Measurements from ENCODE around the gene FHL2. TPM values are rescaled to one million over a fixed set of nuclear protein-coding genes. Genes with fewer than 3 reads are reported as not detected.

Gene FHL2
- total RNA-seq, 4 donors from 2014 or later = 93.9 to 150 (median 109) TPM

DNA sequence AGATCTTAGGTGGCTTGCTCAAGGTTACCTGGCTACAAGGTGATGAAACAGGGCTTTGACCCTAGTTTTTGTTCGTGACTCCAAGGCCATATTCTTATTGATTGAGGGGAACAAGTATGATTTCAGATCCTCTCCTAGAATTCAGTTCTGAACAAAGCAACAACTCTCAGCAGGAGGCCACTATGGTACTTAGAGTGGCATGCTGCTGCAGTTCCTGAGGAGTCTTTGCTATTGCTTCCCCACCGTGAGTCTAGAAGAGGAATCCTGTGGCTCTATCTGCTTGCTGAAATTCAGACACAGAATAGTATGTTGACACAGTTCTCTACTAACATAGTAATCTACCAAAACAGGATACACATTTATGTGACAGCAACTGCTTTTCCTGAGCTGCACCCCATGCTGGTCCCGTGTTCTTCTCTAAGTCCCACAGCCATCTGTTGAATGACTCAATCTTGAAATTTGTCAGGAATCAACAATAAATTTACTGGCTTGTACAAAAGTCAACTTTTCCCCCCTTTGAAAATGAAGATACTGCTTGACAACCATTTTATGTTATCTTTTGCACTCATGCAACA lies 73.4 kb downstream of the FHL2 start:
- 80 to 87% methylated on average over 3 of the region's 3 CpGs for WGBS, 2 donors (ENCODE audit: low coverage in 1 of 2)
- no peak for ATAC-seq

DNA sequence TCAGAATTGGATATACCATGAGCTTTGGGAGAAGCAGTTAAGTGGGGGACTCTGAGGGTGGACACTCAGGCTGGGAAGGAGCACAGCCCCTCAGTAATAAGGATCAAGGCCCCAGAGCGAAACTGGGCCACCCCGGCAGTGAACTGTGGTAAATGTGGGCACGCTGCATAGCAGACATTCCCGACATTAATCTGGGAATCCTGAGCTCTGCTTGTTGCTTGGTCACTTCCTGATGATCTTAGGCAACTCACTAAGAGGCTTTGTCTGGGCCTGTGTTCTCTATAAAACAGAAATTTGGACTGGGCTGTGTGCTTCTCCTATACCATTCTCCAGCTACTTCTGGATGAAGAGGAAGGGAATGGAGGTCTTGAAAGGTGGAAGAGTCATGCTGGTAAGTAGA lies 74.1 kb downstream of the FHL2 start:
- peaks cover 0 to 61% (median 7%) of the 10 kb centered on the region in 3 donors for H3K4me1 ChIP-seq
- 73% methylated on average over 3 of the region's 4 CpGs; no CpG with 5 or more reads in 1 of the 2 donors for WGBS, 2 donors (ENCODE audit: low coverage in 1 of 2)
- H3K9me3 ChIP-seq = no peaks in the 10 kb centered on the region
- no peak overlapping the region for H3K27ac ChIP-seq
- H3K36me3 ChIP-seq = peaks cover 0 to 7% of the 10 kb centered on the region in 2 donors
- no peak overlapping the region for H3K4me3 ChIP-seq
- TF ChIP-seq EP300 (IDR thresholded peaks at IDR 0.05) (no peak), POLR2A (IDR thresholded peaks at IDR 0.05) (no peak), POLR2AphosphoS5 (IDR thresholded peaks at IDR 0.05) (no peak)
- TF ChIP-seq, protein P1, sequence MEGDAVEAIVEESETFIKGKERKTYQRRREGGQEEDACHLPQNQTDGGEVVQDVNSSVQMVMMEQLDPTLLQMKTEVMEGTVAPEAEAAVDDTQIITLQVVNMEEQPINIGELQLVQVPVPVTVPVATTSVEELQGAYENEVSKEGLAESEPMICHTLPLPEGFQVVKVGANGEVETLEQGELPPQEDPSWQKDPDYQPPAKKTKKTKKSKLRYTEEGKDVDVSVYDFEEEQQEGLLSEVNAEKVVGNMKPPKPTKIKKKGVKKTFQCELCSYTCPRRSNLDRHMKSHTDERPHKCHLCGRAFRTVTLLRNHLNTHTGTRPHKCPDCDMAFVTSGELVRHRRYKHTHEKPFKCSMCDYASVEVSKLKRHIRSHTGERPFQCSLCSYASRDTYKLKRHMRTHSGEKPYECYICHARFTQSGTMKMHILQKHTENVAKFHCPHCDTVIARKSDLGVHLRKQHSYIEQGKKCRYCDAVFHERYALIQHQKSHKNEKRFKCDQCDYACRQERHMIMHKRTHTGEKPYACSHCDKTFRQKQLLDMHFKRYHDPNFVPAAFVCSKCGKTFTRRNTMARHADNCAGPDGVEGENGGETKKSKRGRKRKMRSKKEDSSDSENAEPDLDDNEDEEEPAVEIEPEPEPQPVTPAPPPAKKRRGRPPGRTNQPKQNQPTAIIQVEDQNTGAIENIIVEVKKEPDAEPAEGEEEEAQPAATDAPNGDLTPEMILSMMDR (IDR thresholded peaks at IDR 0.05) = no peak
- ATAC-seq = no peak
- no peaks in the 10 kb centered on the region for H3K27me3 ChIP-seq

More for the DNA sequence above, 73.4 kb downstream of the FHL2 start:
- Histone ChIP-seq H3K4me3 (no peak overlapping the region), H3K27ac (no peak overlapping the region), H3K4me1 (peaks cover 0 to 59% (median 7%) of the 10 kb centered on the region in 3 donors), H3K9me3 (no peaks in the 10 kb centered on the region), H3K36me3 (peaks cover 0 to 7% of the 10 kb centered on the region in 2 donors), H3K27me3 (no peaks in the 10 kb centered on the region)
- TF ChIP-seq EP300 (IDR thresholded peaks at IDR 0.05) = no peak
- TF ChIP-seq, protein P1 (IDR thresholded peaks at IDR 0.05) = no peak
- no peak for TF ChIP-seq POLR2AphosphoS5 (IDR thresholded peaks at IDR 0.05)
- TF ChIP-seq POLR2A (IDR thresholded peaks at IDR 0.05) = no peak

DNA sequence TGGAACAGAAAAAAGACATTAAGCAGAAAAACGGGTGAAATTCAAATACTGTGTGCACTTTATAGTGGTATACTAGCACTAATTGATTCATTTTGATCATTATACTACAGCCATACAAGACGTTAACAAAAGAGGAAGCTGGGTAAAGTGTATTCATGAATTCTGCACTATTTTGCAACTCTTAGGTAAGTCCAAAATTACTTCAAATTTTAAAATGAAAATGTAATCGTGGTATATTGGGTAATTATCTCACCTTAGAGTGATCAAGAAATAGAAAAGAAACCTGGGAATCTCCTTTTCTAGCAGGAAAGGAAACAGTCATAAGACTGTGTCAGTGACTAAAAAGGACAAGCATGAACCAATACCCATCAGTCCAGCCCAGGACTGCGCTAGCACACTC lies 74.8 kb downstream of the FHL2 start:
- no peaks in the 10 kb centered on the region for H3K9me3 ChIP-seq
- no peak overlapping the region for H3K4me3 ChIP-seq
- no peaks in the 10 kb centered on the region for H3K27me3 ChIP-seq
- no peak for ATAC-seq
- peaks cover 0 to 62% (median 7%) of the 10 kb centered on the region in 3 donors for H3K4me1 ChIP-seq
- no peak overlapping the region for H3K27ac ChIP-seq
- TF ChIP-seq POLR2A (IDR thresholded peaks at IDR 0.05) (no peak), POLR2AphosphoS5 (IDR thresholded peaks at IDR 0.05) (no peak), EP300 (IDR thresholded peaks at IDR 0.05) (no peak)
- TF ChIP-seq, protein P1 (IDR thresholded peaks at IDR 0.05) = no peak
- H3K36me3 ChIP-seq = peaks cover 0 to 7% of the 10 kb centered on the region in 2 donors
- WGBS, 2 donors (ENCODE audit: low coverage in 1 of 2) = 73 to 87% methylated on average over 4 of the region's 4 CpGs

DNA sequence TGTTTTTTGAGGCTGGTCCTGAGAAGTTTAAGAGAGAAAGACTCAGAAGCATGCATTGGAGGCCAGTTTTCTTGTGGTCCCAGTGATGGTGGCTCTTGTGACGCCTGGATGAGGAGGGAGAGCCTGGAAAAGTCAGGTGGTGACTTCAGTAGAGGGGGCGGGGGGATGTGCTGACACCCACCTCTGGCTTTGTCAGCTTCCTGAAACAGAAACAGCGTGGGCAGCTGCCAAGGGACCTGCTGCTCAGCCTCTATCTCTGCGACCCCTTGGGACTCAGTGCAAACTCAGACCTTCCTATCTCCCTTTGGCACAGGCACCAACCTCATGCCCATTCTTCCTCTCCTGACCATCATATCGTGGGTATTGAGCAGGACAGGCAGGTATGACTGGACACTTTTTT lies 75.7 kb downstream of the FHL2 start:
- TF ChIP-seq EP300 (IDR thresholded peaks at IDR 0.05) (no peak), POLR2A (IDR thresholded peaks at IDR 0.05) (no peak), POLR2AphosphoS5 (IDR thresholded peaks at IDR 0.05) (no peak)
- TF ChIP-seq, protein P1 (IDR thresholded peaks at IDR 0.05) = no peak
- ATAC-seq = no peak
- H3K4me3 ChIP-seq = no peak overlapping the region

More for the DNA sequence above, 75.7 kb downstream of the FHL2 start:
- 58 to 86% methylated on average over 1 to 4 of the region's 5 CpGs for WGBS, 2 donors (ENCODE audit: low coverage in 1 of 2)
- Histone ChIP-seq H3K9me3 (no peaks in the 10 kb centered on the region), H3K36me3 (peaks cover 0 to 7% of the 10 kb centered on the region in 2 donors), H3K27me3 (no peaks in the 10 kb centered on the region), H3K4me1 (peaks cover 0 to 60% (median 1%) of the 10 kb centered on the region in 3 donors), H3K27ac (no peak overlapping the region)

All from gastroesophageal sphincter (tissue), 4 donors.